ENCODE results near the gene USP17L17. TPM values are rescaled to one million over a fixed set of nuclear protein-coding genes. Genes with fewer than 3 reads are reported as not detected.
"Not testable (repeated sequence)": the region's sequence is repeated elsewhere in the genome, so short reads cannot be mapped to it uniquely, and the experiment has no call there.

The USP17L17 gene
- total and polyA plus RNA-seq, 9 of the 15 experiments (the other 6 are each of a cell fraction or from before 2014, with no cell fraction given): not detected

DNA sequence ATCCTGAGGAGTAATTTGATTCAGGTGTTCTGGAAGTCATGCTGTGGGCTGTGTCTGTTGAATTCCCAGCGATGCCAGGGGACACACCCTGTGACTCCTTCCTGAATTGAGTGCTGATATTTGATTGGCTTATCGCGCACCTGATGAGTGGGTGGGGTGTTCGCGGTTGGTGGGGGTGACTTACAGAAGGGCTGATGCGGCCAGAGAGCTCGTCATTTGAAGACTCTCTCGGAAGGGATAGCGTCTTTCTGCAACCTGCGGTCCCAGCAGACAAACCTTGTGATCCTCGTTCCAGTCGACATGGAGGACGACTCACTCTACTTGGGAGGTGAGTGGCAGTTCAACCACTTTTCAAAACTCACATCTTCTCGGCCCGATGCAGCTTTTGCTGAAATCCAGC, 9.6 kb upstream of the USP17L17 start, which contains the start of gene USP17L15:
Gene USP17L15, plus strand, starts transcription at position 301 of the 400 bp plus-strand sequence. Its CDS starts 0 bp downstream, at position 301.
- H3K27ac ChIP-seq (ENCODE audit: extremely low read depth, low read depth, low read length); H2AFZ ChIP-seq (ENCODE audit: low read depth, low read length); H3K4me1 ChIP-seq (replicated peaks in 1 of 2; ENCODE audit: control insufficient read depth in 2 of 2, insufficient read depth in 2 of 2, low read length in 2 of 2); FAIRE-seq; CTCF ChIA-PET (ENCODE audit: low intra/inter-chr PET ratio); BruUV-seq (replicated peaks); intact Hi-C loops (cut with micrococcal nuclease); ATAC-seq; H3K4me3 ChIP-seq; H3K27me3 ChIP-seq (ENCODE audit: control insufficient read depth in 2 of 2, insufficient read depth in 2 of 2, low read length in 2 of 2); POLR2A ChIA-PET; H4K20me1 ChIP-seq (replicated peaks; ENCODE audit: control insufficient read depth, insufficient read depth, low read length); in situ Hi-C loops (cut with MboI); H3K36me3 ChIP-seq (ENCODE audit: control insufficient read depth, insufficient read depth, low read length); H3K79me2 ChIP-seq (ENCODE audit: control insufficient read depth, insufficient read depth, low read length); H3K4me2 ChIP-seq (ENCODE audit: insufficient read depth, low read length); H3K9me3 ChIP-seq (replicated peaks; ENCODE audit: control insufficient read depth, insufficient read depth, low read depth, low read length); H3K9me1 ChIP-seq (ENCODE audit: control insufficient read depth, insufficient read depth, low read length); H3K9ac ChIP-seq (ENCODE audit: insufficient read depth in 1 of 2, low read depth in 2 of 2, low read length in 2 of 2); DNase-seq (ENCODE audit: extremely low read depth in 1 of 4, low spot score in 3 of 4): not testable (repeated sequence)
- no CpG with 5 or more reads among the region's 15 CpGs for WGBS (ENCODE audit: insufficient coverage, low coverage, missing lambda C conversion rate)

DNA sequence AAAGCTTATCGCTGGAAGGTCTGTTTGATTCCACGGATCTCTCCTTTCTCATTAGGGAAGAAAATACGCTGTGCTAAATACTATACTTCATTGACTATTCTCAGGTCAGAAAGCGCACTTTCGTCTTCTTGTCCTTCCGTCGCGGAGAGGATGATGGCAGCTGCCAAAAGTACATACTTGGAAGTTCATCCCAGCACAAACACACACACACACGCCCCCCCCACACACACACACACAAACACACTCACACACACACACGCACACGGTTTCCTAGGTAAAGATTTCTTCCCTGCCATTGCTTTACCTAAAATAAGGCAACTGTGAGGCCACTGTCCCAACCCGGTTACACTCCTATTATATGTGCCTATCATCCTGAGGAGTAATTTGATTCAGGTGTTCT, 5.2 kb upstream of the USP17L17 start:
- FAIRE-seq; H4K20me1 ChIP-seq (replicated peaks; ENCODE audit: control insufficient read depth, insufficient read depth, low read length); H3K79me2 ChIP-seq (ENCODE audit: control insufficient read depth, insufficient read depth, low read length); BruUV-seq (replicated peaks); ATAC-seq; H2AFZ ChIP-seq (ENCODE audit: low read depth, low read length); H3K9ac ChIP-seq (ENCODE audit: insufficient read depth in 1 of 2, low read depth in 2 of 2, low read length in 2 of 2); H3K9me1 ChIP-seq (ENCODE audit: control insufficient read depth, insufficient read depth, low read length); H3K4me3 ChIP-seq; CTCF ChIA-PET (ENCODE audit: low intra/inter-chr PET ratio); H3K4me1 ChIP-seq (replicated peaks in 1 of 2; ENCODE audit: control insufficient read depth in 2 of 2, insufficient read depth in 2 of 2, low read length in 2 of 2); H3K9me3 ChIP-seq (replicated peaks; ENCODE audit: control insufficient read depth, insufficient read depth, low read depth, low read length); H3K4me2 ChIP-seq (ENCODE audit: insufficient read depth, low read length); in situ Hi-C loops (cut with MboI); POLR2A ChIA-PET; H3K36me3 ChIP-seq (ENCODE audit: control insufficient read depth, insufficient read depth, low read length); DNase-seq (ENCODE audit: extremely low read depth in 1 of 4, low spot score in 3 of 4); H3K27ac ChIP-seq (ENCODE audit: extremely low read depth, low read depth, low read length); H3K27me3 ChIP-seq (ENCODE audit: control insufficient read depth in 2 of 2, insufficient read depth in 2 of 2, low read length in 2 of 2); intact Hi-C loops (cut with micrococcal nuclease): not testable (repeated sequence)
- WGBS (ENCODE audit: insufficient coverage, low coverage, missing lambda C conversion rate): 0% methylated on average over 3 of the region's 12 CpGs

DNA sequence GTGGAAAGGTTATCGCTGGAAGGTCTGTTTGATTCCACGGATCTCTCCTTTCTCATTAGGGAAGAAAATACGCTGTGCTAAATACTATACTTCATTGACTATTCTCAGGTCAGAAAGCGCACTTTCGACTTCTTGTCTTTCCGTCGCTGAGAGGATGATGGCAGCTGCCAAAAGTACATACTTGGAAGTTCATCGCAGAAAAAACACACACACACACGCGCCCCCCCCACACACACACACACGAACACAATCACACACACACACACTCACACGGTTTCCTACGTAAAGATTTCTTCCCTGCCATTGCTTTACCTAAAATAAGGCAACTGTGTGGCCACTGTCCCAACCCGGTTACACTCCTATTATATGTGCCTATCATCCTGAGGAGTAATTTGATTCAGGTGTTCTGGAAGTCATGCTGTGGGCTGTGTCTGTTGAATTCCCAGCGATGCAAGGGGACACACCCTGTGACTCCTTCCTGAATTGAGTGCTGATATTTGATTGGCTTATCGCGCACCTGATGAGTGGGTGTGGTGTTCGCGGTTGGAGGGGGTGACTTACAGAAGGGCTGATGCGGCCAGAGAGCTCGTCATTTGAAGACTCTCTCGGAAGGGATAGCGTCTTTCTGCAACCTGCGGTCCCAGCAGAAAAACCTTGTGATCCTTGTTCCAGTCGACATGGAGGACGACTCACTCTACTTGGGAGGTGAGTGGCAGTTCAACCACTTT, 4.4 kb downstream of the USP17L17 start, which contains the start of gene USP17L18:
Gene USP17L18, plus strand, starts transcription at position 678 of the 728 bp plus-strand sequence. Its CDS starts 0 bp downstream, at position 678.
- H3K4me1 ChIP-seq (replicated peaks in 1 of 2; ENCODE audit: control insufficient read depth in 2 of 2, insufficient read depth in 2 of 2, low read length in 2 of 2); H3K4me2 ChIP-seq (ENCODE audit: insufficient read depth, low read length); BruUV-seq (replicated peaks); H3K27me3 ChIP-seq (ENCODE audit: control insufficient read depth in 2 of 2, insufficient read depth in 2 of 2, low read length in 2 of 2); ATAC-seq; POLR2A ChIA-PET; H3K9me1 ChIP-seq (ENCODE audit: control insufficient read depth, insufficient read depth, low read length); H3K36me3 ChIP-seq (ENCODE audit: control insufficient read depth, insufficient read depth, low read length); H3K27ac ChIP-seq (ENCODE audit: extremely low read depth, low read depth, low read length); H3K9me3 ChIP-seq (replicated peaks; ENCODE audit: control insufficient read depth, insufficient read depth, low read depth, low read length); H2AFZ ChIP-seq (ENCODE audit: low read depth, low read length); intact Hi-C loops (cut with micrococcal nuclease); H4K20me1 ChIP-seq (replicated peaks; ENCODE audit: control insufficient read depth, insufficient read depth, low read length); H3K9ac ChIP-seq (ENCODE audit: insufficient read depth in 1 of 2, low read depth in 2 of 2, low read length in 2 of 2); DNase-seq (ENCODE audit: extremely low read depth in 1 of 4, low spot score in 3 of 4); H3K4me3 ChIP-seq; H3K79me2 ChIP-seq (ENCODE audit: control insufficient read depth, insufficient read depth, low read length); CTCF ChIA-PET (ENCODE audit: low intra/inter-chr PET ratio): not testable (repeated sequence)
- in situ Hi-C loops (cut with MboI): loop anchor here (10.0 kb wide), 1 partner anchor 127 kb away; no protein-coding TSS in a partner anchor
- WGBS (ENCODE audit: insufficient coverage, low coverage, missing lambda C conversion rate): 2% methylated on average over 11 of the region's 26 CpGs
- FAIRE-seq: peak; percentile 46

DNA sequence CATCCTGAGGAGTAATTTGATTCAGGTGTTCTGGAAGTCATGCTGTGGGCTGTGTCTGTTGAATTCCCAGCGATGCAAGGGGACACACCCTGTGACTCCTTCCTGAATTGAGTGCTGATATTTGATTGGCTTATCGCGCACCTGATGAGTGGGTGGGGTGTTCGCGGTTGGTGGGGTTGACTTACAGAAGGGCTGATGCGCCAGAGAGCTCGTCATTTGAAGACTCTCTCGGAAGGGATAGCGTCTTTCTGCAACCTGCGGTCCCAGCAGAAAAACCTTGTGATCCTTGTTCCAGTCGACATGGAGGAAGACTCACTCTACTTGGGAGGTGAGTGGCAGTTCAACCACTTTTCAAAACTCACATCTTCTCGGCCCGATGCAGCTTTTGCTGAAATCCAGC, 9.4 kb downstream of the USP17L17 start, which contains the start of gene USP17L19:
Gene USP17L19, plus strand, starts transcription at position 301 of the 400 bp plus-strand sequence. Its CDS starts 0 bp downstream, at position 301.
- FAIRE-seq; H3K4me2 ChIP-seq (ENCODE audit: insufficient read depth, low read length); H3K9ac ChIP-seq (ENCODE audit: insufficient read depth in 1 of 2, low read depth in 2 of 2, low read length in 2 of 2); H2AFZ ChIP-seq (ENCODE audit: low read depth, low read length); H3K9me3 ChIP-seq (replicated peaks; ENCODE audit: control insufficient read depth, insufficient read depth, low read depth, low read length); H3K79me2 ChIP-seq (ENCODE audit: control insufficient read depth, insufficient read depth, low read length); DNase-seq (ENCODE audit: extremely low read depth in 1 of 4, low spot score in 3 of 4); H3K27me3 ChIP-seq (ENCODE audit: control insufficient read depth in 2 of 2, insufficient read depth in 2 of 2, low read length in 2 of 2); ATAC-seq; H3K27ac ChIP-seq (ENCODE audit: extremely low read depth, low read depth, low read length); intact Hi-C loops (cut with micrococcal nuclease); H3K4me1 ChIP-seq (replicated peaks in 1 of 2; ENCODE audit: control insufficient read depth in 2 of 2, insufficient read depth in 2 of 2, low read length in 2 of 2); H4K20me1 ChIP-seq (replicated peaks; ENCODE audit: control insufficient read depth, insufficient read depth, low read length); BruUV-seq (replicated peaks); H3K36me3 ChIP-seq (ENCODE audit: control insufficient read depth, insufficient read depth, low read length); H3K4me3 ChIP-seq; CTCF ChIA-PET (ENCODE audit: low intra/inter-chr PET ratio); POLR2A ChIA-PET; H3K9me1 ChIP-seq (ENCODE audit: control insufficient read depth, insufficient read depth, low read length): not testable (repeated sequence)
- in situ Hi-C loops (cut with MboI): loop anchor here (25.0 kb wide), 1 partner anchor 266 kb away; no protein-coding TSS in a partner anchor
- no CpG with 5 or more reads among the region's 13 CpGs for WGBS (ENCODE audit: insufficient coverage, low coverage, missing lambda C conversion rate)
